ENCODE results near the gene MYRFL.
"Not testable (repeated sequence)": the region's sequence is repeated elsewhere in the genome, so short reads cannot be mapped to it uniquely, and the experiment has no call there.

Gene MYRFL

GRCh38 chr12:69844416-69844815 is 19.4 kb downstream of the MYRFL start:
- DNase-seq, result no peak

DNA sequence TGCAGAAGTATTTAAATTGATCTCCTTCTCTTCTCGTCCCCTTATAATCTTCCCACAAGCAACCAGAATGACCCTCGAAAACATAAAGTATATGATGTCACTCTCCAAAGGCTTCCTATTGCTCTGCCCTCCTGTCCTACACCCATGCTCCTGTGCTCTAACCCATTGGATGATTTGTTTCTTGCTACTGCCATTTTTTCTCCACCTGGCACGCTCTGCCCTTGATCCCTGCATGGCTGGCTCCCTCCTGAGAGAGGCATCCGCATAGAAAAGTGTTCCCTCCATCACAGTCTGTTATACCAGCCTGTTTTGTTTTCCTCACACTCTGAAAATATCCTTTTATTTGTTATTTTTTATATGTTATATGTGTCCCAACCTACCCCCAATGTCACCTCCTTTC is 19.8 kb downstream of the MYRFL start:
- DNase-seq, result no peak

DNA sequence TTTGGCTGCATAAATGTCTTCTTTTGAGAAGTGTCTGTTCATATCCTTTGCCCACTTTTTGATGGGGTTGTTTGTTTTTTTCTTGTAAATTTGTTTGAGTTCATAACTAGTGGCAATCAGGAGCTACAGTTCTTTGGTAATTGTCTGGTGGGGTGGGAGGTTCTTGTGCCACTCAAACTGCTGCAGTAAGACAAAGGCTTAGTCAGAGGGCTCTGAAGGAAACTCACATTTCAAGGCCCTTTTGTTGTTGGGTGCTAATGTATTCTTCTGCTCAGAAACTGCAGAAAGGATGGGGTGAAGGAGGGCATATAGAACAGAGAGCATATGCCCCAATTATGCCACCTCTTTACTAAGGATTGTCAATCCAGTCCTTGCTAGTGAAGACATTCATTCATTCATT is 21.9 kb downstream of the MYRFL start:
- no peak for DNase-seq

DNA sequence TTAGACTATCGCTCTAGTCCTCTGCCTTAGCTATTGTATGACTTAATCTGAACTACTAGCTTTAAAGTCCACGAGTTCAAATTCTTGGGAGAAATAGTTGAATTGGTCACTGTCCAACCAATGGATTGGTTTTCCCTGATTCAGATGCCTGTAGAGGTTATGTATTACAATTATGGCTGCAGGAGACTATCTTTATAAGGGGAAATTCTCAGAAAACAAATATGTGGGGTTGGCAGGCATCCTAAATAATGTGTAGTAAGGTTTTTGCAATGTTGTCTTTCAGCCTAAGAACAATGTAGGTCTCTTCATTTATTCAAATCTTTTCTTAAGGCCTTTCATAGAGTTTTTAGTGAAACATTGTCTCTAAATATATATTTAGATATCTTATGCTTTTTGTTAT is 26.9 kb downstream of the MYRFL start:
- DNase-seq, result no peak

DNA sequence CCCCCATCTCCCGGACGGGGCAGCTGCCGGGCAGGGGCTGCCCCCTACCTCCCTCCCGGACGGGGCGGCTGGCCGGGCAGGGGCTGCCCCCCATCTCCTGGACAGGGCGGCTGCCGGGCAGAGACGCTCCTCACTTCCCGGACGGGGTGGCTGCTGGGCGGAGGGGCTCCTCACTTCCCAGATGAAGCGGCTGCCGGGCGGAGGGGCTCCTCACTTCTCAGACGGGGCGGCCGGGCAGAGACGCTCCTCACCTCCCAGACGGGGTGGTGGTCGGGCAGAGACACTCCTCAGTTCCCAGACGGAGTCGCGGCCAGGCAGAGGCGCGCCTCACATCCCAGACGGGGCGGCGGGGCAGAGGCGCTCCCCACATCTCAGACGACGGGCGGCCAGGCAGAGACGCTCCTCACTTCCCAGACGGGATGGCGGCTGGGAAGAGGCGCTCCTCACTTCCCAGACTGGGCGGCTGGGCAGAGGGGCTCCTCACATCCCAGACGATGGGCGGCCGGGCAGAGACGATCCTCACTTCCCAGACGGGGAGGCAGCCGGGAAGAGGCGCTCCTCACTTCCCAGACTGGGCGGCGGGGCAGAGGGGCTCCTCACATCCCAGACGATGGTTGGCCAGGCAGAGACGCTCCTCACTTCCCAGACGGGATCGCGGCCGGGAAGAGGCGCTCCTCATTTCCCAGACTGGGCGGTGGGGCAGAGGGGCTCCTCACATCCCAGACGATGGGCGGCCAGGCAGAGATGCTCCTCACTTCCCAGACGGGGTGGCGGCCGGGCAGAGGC is 28.3 kb downstream of the MYRFL start:
- DNase-seq, result not testable (repeated sequence)

GRCh38 chr12:69866698-69867097 is 41.7 kb downstream of the MYRFL start:
- DNase-seq, result no peak

DNA sequence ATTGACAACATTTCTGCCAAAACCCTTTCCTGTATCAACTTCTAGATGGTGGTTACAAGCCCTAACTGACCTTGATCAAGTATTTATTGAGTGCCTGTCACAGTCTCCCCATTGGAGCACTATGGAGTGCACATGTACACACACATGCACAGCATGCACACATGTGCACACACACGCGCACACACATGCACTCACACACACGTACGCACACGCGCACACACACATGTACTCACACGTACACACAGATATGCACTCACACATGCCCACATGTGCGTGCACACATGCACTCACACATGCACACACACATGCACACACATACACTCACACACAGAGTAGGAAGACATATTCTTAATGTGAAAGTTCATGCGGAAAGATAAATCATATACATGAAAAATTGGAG is 43.7 kb downstream of the MYRFL start:
- no peak for DNase-seq

- DNase-seq, result no peak
Observed at GRCh38 chr12:69872804-69873203, 47.8 kb downstream of the MYRFL start.

- DNase-seq, result no peak
Observed at GRCh38 chr12:69873429-69873828, 48.4 kb downstream of the MYRFL start.

DNA sequence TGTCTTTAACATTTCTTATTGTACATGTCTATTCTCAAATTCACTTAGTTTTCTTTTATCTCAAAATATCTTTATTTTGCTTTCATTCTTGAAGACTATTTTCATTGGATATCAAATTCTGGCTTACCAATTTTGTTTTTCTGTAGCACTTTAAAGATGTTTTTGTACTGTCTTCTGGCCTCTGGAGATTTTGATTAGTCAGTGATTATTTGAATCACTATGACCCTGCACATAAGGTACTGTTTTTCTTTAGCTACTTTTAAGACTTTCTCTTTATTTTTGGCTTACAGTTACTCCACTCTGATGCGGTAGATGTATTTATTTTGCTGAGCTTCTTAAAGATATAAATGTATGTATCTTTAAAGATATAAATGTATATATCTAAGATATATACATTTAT is 49.6 kb downstream of the MYRFL start:
- no peak for DNase-seq

- no peak for DNase-seq
Observed at GRCh38 chr12:69875416-69875935, 50.4 kb downstream of the MYRFL start.

- DNase-seq, result peak; percentile 44
Observed at GRCh38 chr12:69879007-69879960, 54.3 kb downstream of the MYRFL start.

GRCh38 chr12:69880571-69880970 is 55.5 kb downstream of the MYRFL start:
- no peak for DNase-seq

DNA sequence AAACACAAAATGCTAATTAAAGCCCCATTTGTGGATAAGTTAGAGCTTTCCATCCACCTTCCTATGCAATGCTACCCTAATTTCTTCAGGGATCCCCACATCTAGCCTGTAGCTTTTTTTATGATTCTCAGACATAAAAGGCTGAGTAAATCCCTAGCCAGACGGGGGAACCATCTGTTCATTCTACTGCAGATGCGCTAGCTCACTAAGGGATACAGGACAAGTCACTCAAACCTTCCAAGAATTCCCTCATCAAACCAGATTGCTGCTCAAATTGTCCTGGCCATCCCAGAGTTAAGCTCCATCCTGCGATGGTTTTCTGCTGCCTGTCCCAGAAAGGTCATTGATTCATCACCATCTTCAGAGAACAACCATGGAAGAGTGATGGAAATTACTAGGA is 56.7 kb downstream of the MYRFL start:
- no peak for DNase-seq

DNA sequence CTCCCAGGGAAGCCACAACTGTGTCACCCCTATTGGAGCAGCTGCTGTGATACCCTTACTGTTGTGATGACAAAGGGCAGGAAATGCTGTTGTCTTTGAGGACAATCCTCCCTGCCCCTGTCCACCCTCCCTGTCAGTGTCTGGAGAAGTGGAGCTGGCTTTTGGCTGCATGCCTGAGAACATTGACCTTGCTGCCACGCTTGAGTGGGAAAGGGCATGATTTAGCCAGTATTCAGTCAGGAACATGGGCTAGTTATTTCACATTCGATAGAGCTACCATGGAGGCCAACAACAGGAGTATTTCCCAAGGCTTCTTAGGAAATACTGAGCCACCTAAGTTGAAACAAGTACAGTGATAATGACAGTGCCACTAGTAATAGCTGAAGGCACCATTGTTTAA is 59.4 kb downstream of the MYRFL start:
- DNase-seq, result no peak

- no peak for DNase-seq
Observed at GRCh38 chr12:69885658-69886057, 60.6 kb downstream of the MYRFL start.

DNA sequence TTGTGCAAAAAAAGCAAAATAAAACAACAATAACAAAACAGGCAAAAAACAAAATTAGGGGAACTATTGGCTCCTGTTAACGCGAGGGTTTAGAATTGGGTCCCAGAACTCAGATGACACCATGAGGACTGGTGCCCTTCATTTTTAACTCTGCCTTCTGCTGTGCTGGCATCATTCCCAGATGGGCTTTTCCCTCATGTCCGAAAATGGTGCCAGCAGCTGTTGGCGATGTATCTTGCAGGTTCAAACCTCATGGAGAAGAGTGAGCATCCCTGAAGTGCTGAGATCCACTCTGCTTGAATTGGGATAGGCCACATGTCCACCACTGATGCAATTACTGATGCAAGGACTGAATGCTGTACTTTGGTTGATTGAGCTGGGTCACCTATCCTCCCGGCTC is 61.1 kb downstream of the MYRFL start:
- DNase-seq, result no peak

GRCh38 chr12:69886715-69887114 is 61.7 kb downstream of the MYRFL start:
- DNase-seq, result no peak

DNA sequence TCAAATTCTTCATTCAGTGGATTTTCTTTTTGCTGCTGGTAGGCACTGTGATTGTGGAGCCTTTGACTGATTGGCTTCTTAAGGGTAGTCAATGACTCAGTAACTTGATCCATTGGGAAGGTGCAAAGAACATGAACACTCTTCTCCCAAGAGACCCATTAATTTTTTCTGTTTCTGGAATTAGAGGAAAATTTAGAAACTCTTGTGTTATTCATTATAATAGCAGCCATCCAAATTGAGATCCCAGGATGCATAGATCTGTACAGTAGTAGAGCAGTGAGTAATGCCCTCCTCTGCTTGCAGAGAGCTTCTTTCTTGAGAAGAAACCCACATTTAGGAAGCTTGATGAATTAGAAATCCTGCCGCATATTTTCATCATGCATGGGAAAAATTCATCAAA is 63.9 kb downstream of the MYRFL start:
- no peak for DNase-seq

DNA sequence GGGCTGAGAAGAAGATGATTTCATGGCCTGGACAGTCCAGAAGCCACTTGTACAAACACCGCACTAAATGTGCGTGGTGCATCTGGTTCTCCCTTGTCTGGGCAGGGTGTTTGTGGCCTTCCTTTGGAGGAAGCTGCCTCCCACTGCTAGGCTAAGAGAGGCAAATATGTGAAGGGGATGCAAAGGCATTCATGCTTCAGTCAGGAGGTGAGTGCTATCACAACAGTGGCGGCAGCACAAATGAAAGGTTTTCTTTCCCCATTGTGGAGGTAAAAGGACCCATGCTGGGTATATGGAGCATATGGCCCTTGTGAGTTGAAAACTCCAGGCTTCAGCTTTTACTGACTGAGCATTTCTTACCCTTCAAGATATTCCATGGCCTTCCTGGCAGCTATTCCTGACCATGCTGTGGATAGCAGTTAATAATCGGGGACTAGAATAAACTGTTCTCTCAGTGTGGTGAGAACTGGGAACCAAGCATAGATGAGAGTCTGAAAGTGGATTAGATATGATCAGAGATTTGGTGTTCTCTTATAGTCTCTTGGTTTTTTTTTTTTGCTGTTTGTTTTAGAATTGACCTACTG is 69.9 kb downstream of the MYRFL start:
- DNase-seq, result no peak

DNA sequence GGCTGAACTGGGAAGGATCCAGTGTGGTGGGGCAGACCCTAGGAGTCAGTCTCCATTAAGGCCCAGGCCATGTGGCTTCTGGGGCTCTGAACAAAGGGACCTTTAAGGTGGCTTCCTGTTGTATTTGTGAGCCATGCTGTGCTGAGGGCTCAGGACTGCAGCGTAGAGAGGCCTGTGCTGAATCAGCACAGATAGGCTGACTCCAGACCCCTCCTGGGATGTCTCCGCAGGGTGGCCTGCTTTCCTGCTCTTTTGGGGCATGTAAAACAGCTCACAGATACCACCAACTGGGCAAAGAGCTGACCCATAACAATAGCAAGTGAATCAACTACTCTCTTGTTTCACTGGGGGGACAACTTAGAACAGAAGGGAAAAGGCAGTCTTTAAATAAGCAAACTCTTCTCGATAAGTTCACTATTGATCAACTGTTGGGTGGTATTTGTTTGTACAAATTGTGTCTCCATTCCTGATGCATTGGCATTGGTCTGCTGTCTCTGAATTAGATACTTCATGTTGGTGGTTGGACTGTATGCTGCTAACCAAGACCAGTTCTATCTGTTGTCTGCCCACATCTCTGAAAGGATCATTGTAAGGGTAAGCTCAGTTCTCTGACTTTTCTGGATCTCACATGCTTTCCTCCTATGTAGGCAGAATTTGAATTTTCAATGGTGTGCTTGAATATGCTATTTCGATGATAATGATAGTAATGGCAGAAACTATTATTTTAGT is 71.8 kb downstream of the MYRFL start:
- DNase-seq, result no peak

DNA sequence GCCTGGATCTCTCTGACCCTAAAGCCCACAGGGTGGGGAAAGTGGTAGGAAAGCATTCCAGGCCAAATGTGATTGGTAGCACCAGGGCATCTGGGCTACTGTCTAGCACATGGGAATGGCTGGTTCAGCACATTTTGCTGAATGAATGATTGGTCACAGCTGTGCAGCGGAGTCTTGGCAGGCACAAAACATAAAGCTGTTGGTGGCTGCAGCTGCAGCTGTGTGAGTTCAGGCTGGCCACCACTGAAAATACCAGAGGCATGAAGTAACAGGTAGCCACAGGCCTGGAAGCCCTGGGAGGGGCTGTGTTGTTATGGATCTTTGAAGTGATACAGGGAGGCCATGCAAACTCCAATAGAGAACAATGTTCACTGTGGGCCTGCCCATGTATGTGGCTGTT is 72.7 kb downstream of the MYRFL start:
- DNase-seq, result no peak

DNA sequence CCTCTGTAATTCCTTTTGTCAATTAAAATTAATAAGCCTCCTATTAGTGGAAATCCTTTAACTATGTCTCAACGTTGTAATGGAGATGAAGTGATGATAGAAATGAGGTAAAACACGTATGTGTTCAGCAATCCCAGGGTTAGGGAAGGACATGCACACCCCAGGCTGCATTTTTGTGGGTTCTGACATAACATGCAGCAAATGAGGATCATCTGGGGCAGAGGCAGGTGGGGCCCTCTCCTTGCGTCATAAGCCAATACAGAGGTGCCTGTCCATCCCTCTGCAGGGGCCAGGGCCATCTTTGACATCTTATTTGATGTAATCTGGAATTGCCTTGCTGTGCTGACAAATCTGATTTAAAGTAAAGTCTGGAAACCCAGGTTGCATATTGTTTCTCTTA is 73.2 kb downstream of the MYRFL start:
- no peak for DNase-seq

Data from CD4-positive, alpha-beta T cell treated with Interferon gamma for 1 hour (primary cell).